IPS-15b (cell line): ENCODE data around the gene ANKRD37.

Experiments
- H3K27me3 ChIP-seq: one replicate; pipeline ENCODE4 v1.6.1; 2013; ENCODE audit warnings: low read length; ENCODE audit not compliant: control insufficient read depth, insufficient read depth
- H3K36me3 ChIP-seq: one replicate; pipeline ENCODE4 v1.6.1; 2013; ENCODE audit warnings: low read length; ENCODE audit not compliant: control insufficient read depth, insufficient read depth
- H3K4me1 ChIP-seq: one replicate; pipeline ENCODE4 v1.6.1; 2013; ENCODE audit warnings: mild to moderate bottlenecking, low read length; ENCODE audit not compliant: control insufficient read depth, insufficient read depth
- H3K4me3 ChIP-seq: one replicate; pipeline ENCODE4 v1.5.1; 2013; ENCODE audit warnings: low read depth, low read length
- H3K9ac ChIP-seq: one replicate; pipeline ENCODE4 v1.6.1; 2013; ENCODE audit warnings: low read depth, mild to moderate bottlenecking, low read length
- H3K9me3 ChIP-seq: one replicate; pipeline ENCODE4 v1.6.1; 2013; ENCODE audit warnings: mild to moderate bottlenecking, low read length; ENCODE audit not compliant: control insufficient read depth, insufficient read depth

The ANKRD37 gene

DNA sequence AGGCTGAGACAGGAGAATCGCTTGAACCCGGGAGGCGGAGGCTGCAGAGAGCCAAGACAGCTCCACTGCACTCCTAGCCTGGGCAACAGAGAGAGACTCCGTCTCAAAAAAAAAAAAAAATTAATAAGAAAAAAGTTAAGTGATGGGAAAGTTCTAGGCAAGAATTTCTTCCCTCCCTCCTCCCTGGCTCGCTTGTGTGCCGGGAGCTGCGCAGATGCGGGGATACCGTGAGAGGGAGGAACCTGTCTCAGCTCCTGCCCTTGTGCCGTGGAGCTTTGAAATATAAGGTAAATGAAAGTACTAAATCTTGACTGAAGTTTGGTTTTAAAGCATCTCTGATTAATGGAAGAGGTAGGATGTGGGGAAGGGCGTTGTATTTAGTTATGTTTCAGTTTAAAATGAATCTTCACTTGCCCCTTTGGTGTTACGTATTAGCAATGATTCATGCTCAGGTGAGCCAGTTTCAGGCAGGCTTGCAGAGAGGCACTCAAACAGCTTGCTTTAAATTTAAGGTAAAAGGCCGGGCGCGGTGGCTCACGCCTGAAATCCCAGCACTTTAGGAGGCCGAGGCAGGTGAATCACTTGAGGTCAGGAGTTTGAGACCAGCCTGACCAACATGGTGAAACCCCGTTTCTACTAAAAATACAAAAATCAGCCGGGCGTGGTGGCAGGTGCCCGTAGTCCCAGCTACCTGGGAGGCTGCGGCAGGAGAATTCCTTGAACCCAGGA lies 30.5 kb downstream of the ANKRD37 start:
- no peaks in the 10 kb centered on the region for H3K9me3 ChIP-seq
- no peaks in the 10 kb centered on the region for H3K27me3 ChIP-seq
- peaks cover 3% of the 10 kb centered on the region for H3K4me1 ChIP-seq
- H3K4me3 ChIP-seq, result no peak overlapping the region
- no peaks in the 10 kb centered on the region for H3K36me3 ChIP-seq
- H3K9ac ChIP-seq, result no peak overlapping the region

DNA sequence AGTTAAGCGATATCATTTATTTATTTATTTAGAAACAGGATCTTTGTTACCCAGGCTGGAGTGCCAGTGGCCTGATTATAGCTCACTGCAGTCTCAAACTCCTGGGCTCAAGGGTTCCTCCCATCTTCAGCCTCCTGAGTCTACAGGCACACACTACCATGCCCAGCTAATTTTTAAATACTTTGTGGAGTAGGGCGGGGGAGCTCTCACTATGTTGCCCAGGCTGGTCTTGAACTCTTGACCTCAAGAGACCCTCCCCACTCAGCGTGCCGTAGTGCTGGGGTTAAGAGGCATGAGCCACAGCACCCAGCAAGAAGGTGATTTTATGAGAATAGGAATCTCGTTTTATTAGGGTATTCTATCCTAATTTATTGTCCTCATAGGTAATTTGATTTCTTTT lies 33.0 kb downstream of the ANKRD37 start:
- Histone ChIP-seq H3K4me1 (peaks cover 3% of the 10 kb centered on the region), H3K9me3 (no peaks in the 10 kb centered on the region), H3K27me3 (no peaks in the 10 kb centered on the region), H3K9ac (no peak overlapping the region), H3K36me3 (no peaks in the 10 kb centered on the region), H3K4me3 (no peak overlapping the region)

DNA sequence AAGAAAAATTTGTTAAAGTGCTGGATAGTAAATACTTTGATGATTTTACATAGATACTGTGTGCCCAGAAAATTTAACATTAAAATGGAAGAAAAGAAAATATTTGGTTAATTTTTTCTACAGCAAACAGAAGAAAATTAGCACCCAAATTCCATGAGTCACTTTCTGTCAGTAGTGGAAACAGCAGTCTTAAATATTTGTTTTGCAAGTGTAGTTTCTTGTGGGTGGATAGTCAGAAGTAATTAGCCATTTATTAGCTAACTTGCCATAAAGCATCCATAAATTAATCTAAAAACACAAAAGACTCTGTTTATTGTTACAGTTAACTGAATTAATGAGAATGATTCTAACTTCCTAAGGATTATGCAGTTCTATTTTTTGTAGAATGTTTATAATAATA lies 38.8 kb downstream of the ANKRD37 start:
- Histone ChIP-seq H3K27me3 (no peaks in the 10 kb centered on the region), H3K36me3 (no peaks in the 10 kb centered on the region), H3K4me3 (no peak overlapping the region), H3K9ac (no peak overlapping the region), H3K9me3 (no peaks in the 10 kb centered on the region), H3K4me1 (no peaks in the 10 kb centered on the region)

DNA sequence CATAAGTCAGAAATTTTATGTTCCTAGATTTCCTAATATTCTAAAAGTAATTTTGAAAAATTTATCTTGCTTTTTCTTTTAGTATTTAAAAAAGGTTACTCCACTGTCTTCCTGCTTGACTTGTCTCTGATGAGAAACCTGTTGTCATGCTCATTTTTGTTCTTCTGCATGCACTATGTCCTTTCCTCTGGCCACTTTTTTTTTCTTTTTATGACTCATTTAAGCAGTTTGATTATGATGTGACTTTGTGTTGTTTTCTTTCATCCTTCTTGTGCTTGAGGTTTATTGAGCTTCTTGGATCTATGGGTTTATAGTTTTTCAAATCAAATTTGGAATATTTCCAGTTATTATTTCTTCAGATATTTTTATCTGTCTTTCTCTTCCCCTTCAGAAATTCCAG lies 41.2 kb downstream of the ANKRD37 start:
- Histone ChIP-seq H3K4me3 (no peak overlapping the region), H3K36me3 (no peaks in the 10 kb centered on the region), H3K9ac (no peak overlapping the region), H3K9me3 (no peaks in the 10 kb centered on the region), H3K27me3 (no peaks in the 10 kb centered on the region), H3K4me1 (no peaks in the 10 kb centered on the region)

DNA sequence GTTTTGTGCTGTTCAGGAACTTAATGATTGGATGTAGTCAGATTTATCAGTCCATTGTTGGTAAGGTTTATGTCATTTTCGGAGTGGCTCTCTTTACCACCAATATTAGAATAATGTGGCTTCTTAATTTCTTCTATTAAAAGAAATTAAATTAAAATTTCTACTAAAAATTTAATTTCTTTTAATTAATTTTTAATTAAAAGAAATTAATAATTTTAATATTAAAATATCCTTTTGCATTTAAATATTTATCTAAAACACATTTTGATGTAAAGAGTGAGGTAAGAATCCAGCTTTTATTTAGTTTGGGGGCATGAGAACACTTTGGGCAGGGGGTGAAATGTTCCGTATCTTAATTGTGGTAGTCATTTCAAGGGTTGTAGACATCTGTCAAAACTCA lies 44.8 kb downstream of the ANKRD37 start:
- no peaks in the 10 kb centered on the region for H3K27me3 ChIP-seq
- H3K9ac ChIP-seq, result no peak overlapping the region
- H3K4me3 ChIP-seq, result no peak overlapping the region
- H3K9me3 ChIP-seq, result no peaks in the 10 kb centered on the region
- H3K4me1 ChIP-seq, result no peaks in the 10 kb centered on the region
- no peaks in the 10 kb centered on the region for H3K36me3 ChIP-seq

DNA sequence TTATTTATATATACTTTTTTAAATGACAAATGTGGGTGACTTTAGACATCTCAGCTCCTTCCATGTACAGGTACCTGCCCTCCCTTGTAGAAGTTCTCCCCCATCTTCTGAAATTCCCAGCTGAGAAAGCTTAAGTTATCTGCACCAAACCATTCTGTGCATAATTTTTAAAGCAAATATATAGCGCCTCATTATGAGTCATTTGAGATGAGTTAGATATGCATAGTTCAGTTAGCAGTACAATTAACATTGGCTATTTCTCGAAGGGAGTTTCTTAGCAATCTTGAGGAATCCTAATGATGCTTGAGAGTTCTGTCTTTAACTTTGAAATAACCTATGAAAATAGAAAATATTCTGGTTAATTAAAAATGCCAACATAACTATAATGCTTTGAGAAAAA lies 48.6 kb downstream of the ANKRD37 start:
- Histone ChIP-seq H3K4me1 (no peaks in the 10 kb centered on the region), H3K36me3 (no peaks in the 10 kb centered on the region), H3K9me3 (no peaks in the 10 kb centered on the region), H3K4me3 (no peak overlapping the region), H3K27me3 (no peaks in the 10 kb centered on the region), H3K9ac (no peak overlapping the region)
